Fibroblast of pulmonary artery (primary cell): ENCODE measurements around the gene TBX15.

Experiments used
- DNase-seq: peaks from one replicate; pipeline ENCODE4 v3.0.0-alpha.2; 2010; ENCODE audit warnings: low read depth
- H3K4me3 ChIP-seq: replicated peaks from 2 replicates; pipeline ENCODE4 v1.5.1; 2011; ENCODE audit warnings: low read depth, mild to moderate bottlenecking, control low read depth, low read length, moderate library complexity
- CTCF ChIP-seq: IDR thresholded peaks from 2 replicates; pipeline ENCODE4 v1.5.1; 2011; ENCODE audit warnings: mild to moderate bottlenecking, control low read depth, low read length, inconsistent platforms; ENCODE audit errors: missing control alignments

TBX15 gene

DNA sequence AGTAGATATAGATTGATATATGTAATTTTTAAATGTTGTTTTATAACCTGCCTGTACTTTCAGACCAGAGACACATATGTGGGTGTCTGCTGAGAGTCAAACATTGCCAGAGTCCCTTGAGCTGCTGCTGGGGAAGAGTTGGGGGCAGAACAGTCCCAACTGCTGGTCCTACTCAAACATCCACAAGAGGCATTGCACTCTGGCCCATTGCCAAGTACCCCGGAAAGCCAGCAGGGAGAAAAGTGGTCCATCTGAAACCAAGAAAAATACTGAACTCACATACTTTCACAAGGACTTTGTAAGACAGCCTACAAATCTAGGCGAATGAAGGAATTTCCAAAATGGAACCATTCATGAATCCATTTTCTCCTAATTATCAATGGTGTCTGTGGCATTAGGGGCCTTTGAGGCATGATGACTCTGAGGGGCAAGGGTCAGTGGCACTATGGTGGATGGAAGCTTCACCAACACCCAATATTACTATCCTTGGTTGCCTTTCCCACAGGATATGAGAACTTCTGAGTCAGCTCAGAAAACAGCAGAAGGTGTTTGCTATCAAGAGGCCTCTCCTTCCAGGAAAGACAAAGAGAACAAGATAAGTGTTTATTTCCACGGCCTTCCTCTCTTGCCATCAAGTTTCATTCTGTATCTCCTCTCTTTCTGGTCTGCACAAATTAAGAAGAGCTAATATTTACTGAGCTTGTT lies 7.3 kb upstream of the TBX15 start:
- H3K4me3 ChIP-seq: no peak overlapping the region
- no peak for TF ChIP-seq CTCF
- DNase-seq: no peak

DNA sequence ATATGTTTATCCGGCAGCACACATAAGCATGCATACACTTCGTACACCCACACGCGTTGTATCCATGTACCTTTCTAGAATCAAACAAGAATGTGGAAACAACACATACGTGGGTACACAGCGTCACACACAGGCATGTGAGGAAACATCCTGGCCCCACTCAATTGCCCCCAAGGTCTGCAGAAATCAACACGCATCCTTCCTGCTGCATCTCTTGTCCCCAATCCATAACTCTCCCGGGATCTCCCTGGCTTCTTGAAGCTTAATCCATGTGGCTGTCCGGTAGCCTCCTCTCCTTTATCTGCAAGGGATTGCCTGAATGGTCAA lies 5.5 kb upstream of the TBX15 start:
- TF ChIP-seq CTCF: no peak
- H3K4me3 ChIP-seq: no peak overlapping the region
- no peak for DNase-seq

GRCh38 chr1:118992868-118993699 lies 4.9 kb upstream of the TBX15 start:
- DNase-seq: no peak
- no peak overlapping the region for H3K4me3 ChIP-seq
- no peak for TF ChIP-seq CTCF

- no peak for DNase-seq
- no peak for TF ChIP-seq CTCF
- H3K4me3 ChIP-seq: no peak overlapping the region
Measured at GRCh38 chr1:118992237-118992825, 4.2 kb upstream of the TBX15 start.

GRCh38 chr1:118991448-118991847 lies 3.3 kb upstream of the TBX15 start:
- DNase-seq: no peak
- TF ChIP-seq CTCF: no peak
- no peak overlapping the region for H3K4me3 ChIP-seq

- DNase-seq: no peak
- H3K4me3 ChIP-seq: no peak overlapping the region
- no peak for TF ChIP-seq CTCF
Measured at GRCh38 chr1:118990513-118991152, 2.5 kb upstream of the TBX15 start.
